B cell (primary cell): ENCODE data around the gene STAP2. TPM values are rescaled to one million over a fixed set of nuclear protein-coding genes. Genes with fewer than 3 reads are reported as not detected.

Experiments
- ATAC-seq: fragments of 200-7000 bp; cut with Tn5 transposase; one replicate; pipeline ENCODE4 v1.10.0; 2021; ENCODE audit warnings: low read depth, mild to moderate bottlenecking, moderate number of reproducible peaks, moderate library complexity
- CTCF ChIA-PET: fragments of 350-600 bp; sonication (Branson Sonifier 250); formaldehyde crosslinking; loops from one replicate; lab custom pipeline; 2021; ENCODE audit warnings: antibody characterized with exemption, inconsistent platforms; lab: Charles Lee
- POLR2A ChIA-PET: fragments of 350-600 bp; sonication (Branson Sonifier 250); formaldehyde crosslinking; loops from one replicate; lab custom pipeline; 2021; ENCODE audit warnings: antibody characterized with exemption; lab: Charles Lee
- DNase-seq: peaks from one replicate; pipeline ENCODE4 v3.0.0; 2013
- H2AFZ ChIP-seq: 2 replicates; pipeline ENCODE4 v1.6.1; 2012; ENCODE audit warnings: mild to moderate bottlenecking, low read depth, low read length; ENCODE audit not compliant: insufficient read depth, poor library complexity, severe bottlenecking
- H3K27ac ChIP-seq, 2 donors: 1 replicate in 1 of 2; 2 replicates in 1 of 2; pipeline ENCODE4 v1.5.1; 2012 to 2013; ENCODE audit warnings: low read length in 2 of 2, mild to moderate bottlenecking in 2 of 2, moderate library complexity in 1 of 2
- H3K27me3 ChIP-seq, 4 experiments: fragments of 200-600 bp in 1 of 4; sonication (generic) in 1 of 4; replicated peaks in 1 of 4; 1 replicate in 2 of 4; 2 replicates in 2 of 4; pipeline versions ENCODE4 v1.6.1 to v1.7.0; 2013 to 2016; ENCODE audit warnings: low read length in 3 of 4, mild to moderate bottlenecking in 2 of 4, mixed read lengths in 1 of 4, moderate library complexity in 1 of 4; ENCODE audit not compliant: insufficient read depth in 4 of 4, control insufficient read depth in 3 of 4; ENCODE audit errors: control extremely low read depth in 1 of 4
- H3K36me3 ChIP-seq, 2 experiments: replicated peaks in 1 of 2; 1 replicate in 1 of 2; 2 replicates in 1 of 2; pipeline versions ENCODE4 v1.6.1 to v1.7.1; 2013; ENCODE audit warnings: low read length in 1 of 2; ENCODE audit not compliant: insufficient read depth in 2 of 2, control insufficient read depth in 1 of 2; ENCODE audit errors: control extremely low read depth in 1 of 2, extremely low read depth in 1 of 2
- H3K4me1 ChIP-seq, 2 donors: fragments of 200-600 bp in 1 of 2; sonication (generic) in 1 of 2; 1 replicate in 1 of 2; 2 replicates in 1 of 2; pipeline versions ENCODE4 v1.5.1 to v1.6.1; 2013 to 2017; ENCODE audit warnings: low read length in 2 of 2; ENCODE audit not compliant: control insufficient read depth in 2 of 2, insufficient read depth in 2 of 2
- H3K4me2 ChIP-seq: replicated peaks from 2 replicates; pipeline ENCODE3; 2012; ENCODE audit warnings: mild to moderate bottlenecking, low read depth, low read length; ENCODE audit not compliant: poor library complexity, severe bottlenecking
- H3K4me3 ChIP-seq, 5 experiments: fragments of 200-600 bp in 1 of 5; sonication (generic) in 1 of 5; 1 replicate in 3 of 5; 2 replicates in 2 of 5; pipeline versions ENCODE4 v1.5.1 to v1.7.0; 2011 to 2016; ENCODE audit warnings: low read length in 4 of 5, mild to moderate bottlenecking in 4 of 5, low read depth in 2 of 5, control low read depth in 1 of 5, moderate library complexity in 1 of 5; ENCODE audit not compliant: insufficient read depth in 1 of 5; ENCODE audit errors: control extremely low read depth in 1 of 5, extremely low read depth in 1 of 5
- H3K79me2 ChIP-seq: fragments of 200-600 bp; sonication (generic); one replicate; pipeline ENCODE4 v1.6.0; 2016; ENCODE audit warnings: low read length; ENCODE audit not compliant: control insufficient read depth, insufficient read depth
- H3K9ac ChIP-seq: fragments of 200-600 bp; sonication (generic); 2 replicates; pipeline ENCODE4 v1.6.1; 2017; ENCODE audit warnings: mild to moderate bottlenecking, low read length, moderate library complexity
- H3K9me3 ChIP-seq, 3 donors: one replicate each; pipeline versions ENCODE4 v1.6.1 to v1.7.1; 2013; ENCODE audit warnings: low read length in 2 of 3; ENCODE audit not compliant: control insufficient read depth in 2 of 3, insufficient read depth in 1 of 3; ENCODE audit errors: control extremely low read depth in 1 of 3
- H4K20me1 ChIP-seq: 2 replicates; pipeline ENCODE4 v1.6.0; 2012; ENCODE audit warnings: mild to moderate bottlenecking, low read length; ENCODE audit not compliant: insufficient read depth, control insufficient read depth, poor library complexity, severe bottlenecking
- H3K27ac Mint-ChIP-seq: one replicate; pipeline ENCODE4 v1.8.0; 2021; ENCODE audit warnings: mixed read lengths
- H3K27me3 Mint-ChIP-seq: one replicate; pipeline ENCODE4 v1.8.0; 2021; ENCODE audit warnings: mixed read lengths
- H3K4me1 Mint-ChIP-seq: one replicate; pipeline ENCODE4 v1.8.0; 2021; ENCODE audit warnings: mixed read lengths
- H3K4me3 Mint-ChIP-seq: one replicate; pipeline ENCODE4 v1.8.0; 2021; ENCODE audit warnings: mixed read lengths
- H3K9me3 Mint-ChIP-seq: one replicate; pipeline ENCODE4 v1.8.0; 2022; ENCODE audit warnings: mixed read lengths; ENCODE audit not compliant: insufficient read depth
- EZH2 ChIP-seq: IDR thresholded peaks from 2 replicates; pipeline ENCODE4 v1.6.1; 2012; ENCODE audit warnings: borderline replicate concordance, low read depth, mild to moderate bottlenecking, moderate library complexity, low read length; ENCODE audit not compliant: insufficient read depth, poor library complexity, severe bottlenecking
- WGBS: methylation state at CpG from one replicate; pipeline ENCODE4 v1.1.5; 2013; ENCODE audit warnings: missing lambda C conversion rate; ENCODE audit not compliant: insufficient coverage; 5-methylcytosine and 5-hydroxymethylcytosine counted together
- intact Hi-C: fragments of 100-400 bp; cut with micrococcal nuclease; formaldehyde crosslinking; loops from one replicate; pipeline ENCODE4 v1.10.0; 2022
- polyA plus RNA-seq: library from polyadenylated mRNA; depleted of rRNA; stranded (reverse); fragments of >200 nt; gene quantifications from 2 replicates; pipeline ENCODE4 v1.2.3, GENCODE V29; 2012
- total RNA-seq, 2 donors: library from RNA; stranded (reverse); fragments of 120-200 nt in 1 of 2; gene quantifications; 1 replicate in 1 of 2; 2 replicates in 1 of 2; pipeline versions ENCODE4 v1.2.3 to v1.2.4, GENCODE V29; 2013 to 2022
- TF ChIP-seq, protein P1 (sequence below): fragments of 200-600 bp; IDR thresholded peaks from one replicate; pipeline ENCODE4 v1.8.0; 2022; ENCODE audit warnings: antibody characterized with exemption, mild to moderate bottlenecking

STAP2 gene
- total and polyA plus RNA-seq, 2 donors (not counting 1 experiment from before 2014, with no cell fraction given) = 0.27 to 0.72 TPM

DNA sequence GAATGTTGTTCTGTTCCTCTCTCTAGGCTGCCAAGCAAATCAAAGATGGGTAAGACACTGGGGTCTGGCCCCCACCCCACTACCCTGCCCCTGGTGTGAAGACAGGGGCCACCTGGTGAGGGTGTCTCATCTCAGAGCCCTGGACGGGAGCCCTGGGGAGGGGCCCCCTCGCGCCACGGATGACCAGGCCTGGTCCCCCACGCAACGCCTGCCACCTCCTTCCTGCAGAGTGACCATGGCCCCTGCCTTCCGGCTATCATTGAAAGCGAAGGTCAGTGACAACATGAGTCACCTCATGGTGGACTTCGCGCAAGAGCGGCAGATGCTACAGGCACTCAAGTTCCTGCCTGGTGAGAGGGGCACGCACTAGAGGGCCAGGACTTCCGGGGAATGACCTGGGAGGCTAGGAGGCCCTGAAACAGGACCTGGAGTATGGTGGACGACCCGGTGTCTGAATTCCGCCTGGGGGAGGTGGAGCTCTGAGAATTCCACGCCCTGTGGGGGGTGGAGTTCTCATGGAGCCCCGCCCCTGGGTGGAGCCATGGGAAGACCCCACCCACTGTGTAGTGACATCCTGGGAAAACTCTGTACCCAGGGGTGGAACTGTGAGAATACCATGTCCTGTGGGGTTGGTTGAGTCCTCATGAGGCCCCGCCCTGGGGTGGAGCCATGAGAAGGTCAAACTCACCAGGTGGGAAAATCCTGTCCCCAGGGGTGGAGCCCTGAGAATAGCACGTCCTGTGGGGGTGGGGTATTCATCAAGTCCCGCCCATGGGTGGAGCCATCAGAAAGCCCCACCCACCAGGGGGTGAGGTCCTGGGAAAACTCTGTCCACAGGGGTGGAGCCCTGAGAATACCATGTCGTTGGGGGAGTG lies 28.1 kb downstream of the STAP2 start:
- H3K36me3 ChIP-seq = no peaks in the 10 kb centered on the region
- H3K4me2 ChIP-seq = no peak overlapping the region
- intact Hi-C loops = no loop called here
- no peaks in the 10 kb centered on the region for H3K27me3 ChIP-seq
- no peak overlapping the region for H3K27ac ChIP-seq
- no peaks in the 10 kb centered on the region for H4K20me1 ChIP-seq
- Mint-ChIP-seq H3K4me3 (no peak overlapping the region), H3K27ac (no peak overlapping the region), H3K27me3 (no peaks in the 10 kb centered on the region), H3K4me1 (no peaks in the 10 kb centered on the region), H3K9me3 (no peaks in the 10 kb centered on the region)
- POLR2A ChIA-PET = no interaction called here
- WGBS = 98% methylated on average over 20 of the region's 22 CpGs
- TF ChIP-seq EZH2 = no peak
- TF ChIP-seq, protein P1, sequence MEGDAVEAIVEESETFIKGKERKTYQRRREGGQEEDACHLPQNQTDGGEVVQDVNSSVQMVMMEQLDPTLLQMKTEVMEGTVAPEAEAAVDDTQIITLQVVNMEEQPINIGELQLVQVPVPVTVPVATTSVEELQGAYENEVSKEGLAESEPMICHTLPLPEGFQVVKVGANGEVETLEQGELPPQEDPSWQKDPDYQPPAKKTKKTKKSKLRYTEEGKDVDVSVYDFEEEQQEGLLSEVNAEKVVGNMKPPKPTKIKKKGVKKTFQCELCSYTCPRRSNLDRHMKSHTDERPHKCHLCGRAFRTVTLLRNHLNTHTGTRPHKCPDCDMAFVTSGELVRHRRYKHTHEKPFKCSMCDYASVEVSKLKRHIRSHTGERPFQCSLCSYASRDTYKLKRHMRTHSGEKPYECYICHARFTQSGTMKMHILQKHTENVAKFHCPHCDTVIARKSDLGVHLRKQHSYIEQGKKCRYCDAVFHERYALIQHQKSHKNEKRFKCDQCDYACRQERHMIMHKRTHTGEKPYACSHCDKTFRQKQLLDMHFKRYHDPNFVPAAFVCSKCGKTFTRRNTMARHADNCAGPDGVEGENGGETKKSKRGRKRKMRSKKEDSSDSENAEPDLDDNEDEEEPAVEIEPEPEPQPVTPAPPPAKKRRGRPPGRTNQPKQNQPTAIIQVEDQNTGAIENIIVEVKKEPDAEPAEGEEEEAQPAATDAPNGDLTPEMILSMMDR = no peak
- no peak for ATAC-seq
- H3K79me2 ChIP-seq = no peaks in the 10 kb centered on the region
- no peak overlapping the region for H3K9ac ChIP-seq
- CTCF ChIA-PET = no interaction called here
- peaks cover 0 to 10% (median 0%) of the 10 kb centered on the region in 3 donors for H3K9me3 ChIP-seq
- H2AFZ ChIP-seq = no peak overlapping the region
- DNase-seq = peak; percentile 8
- H3K4me1 ChIP-seq = no peaks in the 10 kb centered on the region
- H3K4me3 ChIP-seq = no peak overlapping the region

DNA sequence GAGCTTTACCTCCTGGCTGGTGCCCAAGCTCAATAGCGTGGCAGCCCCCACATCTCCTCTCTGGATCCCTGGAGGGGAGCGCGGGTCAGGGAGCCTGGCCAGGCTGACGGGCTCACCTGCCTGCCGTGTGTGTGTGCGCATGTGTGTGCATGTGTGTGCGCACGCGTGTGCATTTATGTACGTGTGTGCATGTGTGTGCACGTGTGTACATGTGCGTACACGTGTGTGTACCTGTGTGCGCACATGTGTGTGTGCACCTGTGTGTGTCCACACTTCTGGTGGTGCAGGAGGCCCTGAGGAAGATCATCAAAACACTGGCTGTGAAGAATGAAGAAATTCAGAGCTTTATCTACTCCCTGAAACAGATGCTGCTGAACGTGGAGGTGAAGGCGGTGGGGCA lies 33.0 kb downstream of the STAP2 start:
- DNase-seq (no peak), ATAC-seq (no peak)
- Histone ChIP-seq H3K9ac (no peak overlapping the region), H3K4me3 (no peak overlapping the region), H2AFZ (no peak overlapping the region), H3K27ac (no peak overlapping the region), H3K4me2 (no peak overlapping the region), H4K20me1 (no peaks in the 10 kb centered on the region), H3K36me3 (no peaks in the 10 kb centered on the region), H3K79me2 (no peaks in the 10 kb centered on the region), H3K9me3 (peaks cover 0 to 5% (median 0%) of the 10 kb centered on the region in 3 donors), H3K4me1 (peaks cover 4% of the 10 kb centered on the region in 2 donors), H3K27me3 (peaks cover 0 to 6% (median 0%) of the 10 kb centered on the region in 4 experiments)
- Mint-ChIP-seq H3K4me1 (peaks cover 7% of the 10 kb centered on the region), H3K27me3 (peaks cover 6% of the 10 kb centered on the region), H3K27ac (no peak overlapping the region), H3K4me3 (peak overlapping the region; percentile 37), H3K9me3 (no peaks in the 10 kb centered on the region)
- ChIA-PET CTCF (no interaction called here), POLR2A (no interaction called here)
- intact Hi-C loops = no loop called here
- WGBS = 97% methylated on average over 14 of the region's 16 CpGs
- TF ChIP-seq, protein P1 = no peak
- TF ChIP-seq EZH2 = no peak
